ENCODE results near the gene C8B.

C8B gene

DNA sequence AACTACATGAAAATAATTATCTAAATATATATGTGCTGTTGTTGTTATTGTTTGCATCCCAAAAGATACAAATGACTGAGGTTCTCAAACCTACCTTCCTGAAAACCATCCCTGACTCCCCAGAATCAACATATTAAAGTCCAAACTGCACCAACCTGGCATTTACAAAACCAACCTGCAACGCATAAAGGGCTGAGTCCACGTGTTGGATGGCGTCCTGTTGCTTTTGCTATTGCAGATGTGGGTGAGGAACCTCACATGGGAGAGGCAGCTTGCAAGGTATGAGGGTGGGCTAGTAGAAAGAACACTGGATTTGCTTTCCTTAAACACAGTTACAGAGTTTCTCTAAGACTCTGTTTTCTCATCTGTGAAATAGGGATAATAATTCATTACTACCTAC is 1.5 kb upstream of the C8B start:
- Histone ChIP-seq H3K79me1 (ENCODE audit: low read length) (no peaks in the 10 kb centered on the region), H3K4me1 (ENCODE audit: control insufficient read depth in 1 of 2, insufficient read depth in 2 of 2, low read length in 2 of 2) (no peaks in the 10 kb centered on the region), H4K91ac (ENCODE audit: low read depth, low read length) (no peak overlapping the region), H3K9me3 (ENCODE audit: insufficient read depth, low read depth, low read length) (no peaks in the 10 kb centered on the region), H3K36me3 (ENCODE audit: control insufficient read depth in 1 of 2, insufficient read depth in 2 of 2, low read length in 2 of 2) (no peaks in the 10 kb centered on the region), H3K27me3 (ENCODE audit: insufficient read depth, low read length) (no peaks in the 10 kb centered on the region), H2AK5ac (ENCODE audit: low read length) (no peak overlapping the region), H3K27ac (ENCODE audit: low read depth, low read length) (no peak overlapping the region), H3K4me3 (ENCODE audit: low read depth, low read length) (no peak overlapping the region), H4K8ac (ENCODE audit: low read depth, low read length) (no peak overlapping the region), H3K4me2 (ENCODE audit: low read length) (no peak overlapping the region), H4K12ac (ENCODE audit: low read depth, low read length) (no peak overlapping the region), H2BK5ac (ENCODE audit: low read depth, low read length, poor library complexity) (no peak overlapping the region), H2BK12ac (ENCODE audit: low read length) (no peak overlapping the region), H3K23ac (ENCODE audit: low read length) (no peak overlapping the region), H3K4ac (ENCODE audit: low read depth, low read length) (no peak overlapping the region), H2AFZ (ENCODE audit: insufficient read depth, low read length, poor library complexity) (no peak overlapping the region), H3K9ac (ENCODE audit: low read length) (no peak overlapping the region), H3K79me2 (ENCODE audit: control insufficient read depth, insufficient read depth, low read length, poor library complexity) (no peaks in the 10 kb centered on the region), H3K18ac (ENCODE audit: low read length) (no peak overlapping the region), H2BK120ac (ENCODE audit: insufficient read depth, low read length, poor library complexity) (no peak overlapping the region), H3K14ac (ENCODE audit: low read length) (no peak overlapping the region)
- DNase-seq = no peak
- whole genome bisulfite sequencing (ENCODE audit: extremely low coverage, insufficient coverage, insufficient read length) = no CpG with 5 or more reads among the region's 3 CpGs

DNA sequence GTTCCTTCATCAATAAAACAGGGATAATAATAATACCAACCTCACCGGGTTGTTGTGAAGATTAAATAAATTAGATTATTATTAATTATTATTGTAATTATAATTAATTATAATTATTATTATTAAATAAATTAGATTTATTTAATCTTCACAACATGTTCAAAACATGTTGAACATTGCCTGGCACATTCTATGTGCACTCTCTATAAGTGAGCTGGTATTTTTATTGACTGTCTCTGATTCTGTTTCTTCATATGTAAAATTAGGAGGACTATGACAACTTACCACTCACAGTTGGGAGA is 834 bp upstream of the C8B start:
- Histone ChIP-seq H3K27ac (ENCODE audit: low read depth, low read length) (no peak overlapping the region), H3K23ac (ENCODE audit: low read length) (no peak overlapping the region), H3K4me3 (ENCODE audit: low read depth, low read length) (no peak overlapping the region), H3K4ac (ENCODE audit: low read depth, low read length) (no peak overlapping the region), H2AFZ (ENCODE audit: insufficient read depth, low read length, poor library complexity) (no peak overlapping the region), H2BK5ac (ENCODE audit: low read depth, low read length, poor library complexity) (no peak overlapping the region), H3K14ac (ENCODE audit: low read length) (no peak overlapping the region), H4K8ac (ENCODE audit: low read depth, low read length) (no peak overlapping the region), H3K36me3 (ENCODE audit: control insufficient read depth in 1 of 2, insufficient read depth in 2 of 2, low read length in 2 of 2) (no peaks in the 10 kb centered on the region), H4K12ac (ENCODE audit: low read depth, low read length) (no peak overlapping the region), H3K79me2 (ENCODE audit: control insufficient read depth, insufficient read depth, low read length, poor library complexity) (no peaks in the 10 kb centered on the region), H3K18ac (ENCODE audit: low read length) (no peak overlapping the region), H3K4me2 (ENCODE audit: low read length) (no peak overlapping the region), H3K9me3 (ENCODE audit: insufficient read depth, low read depth, low read length) (no peaks in the 10 kb centered on the region), H3K9ac (ENCODE audit: low read length) (no peak overlapping the region), H3K27me3 (ENCODE audit: insufficient read depth, low read length) (no peaks in the 10 kb centered on the region), H2BK120ac (ENCODE audit: insufficient read depth, low read length, poor library complexity) (no peak overlapping the region), H3K79me1 (ENCODE audit: low read length) (no peaks in the 10 kb centered on the region), H2BK12ac (ENCODE audit: low read length) (no peak overlapping the region), H4K91ac (ENCODE audit: low read depth, low read length) (no peak overlapping the region), H2AK5ac (ENCODE audit: low read length) (no peak overlapping the region), H3K4me1 (ENCODE audit: control insufficient read depth in 1 of 2, insufficient read depth in 2 of 2, low read length in 2 of 2) (no peaks in the 10 kb centered on the region)
- WGBS (ENCODE audit: extremely low coverage, insufficient coverage, insufficient read length) = no CpG with 5 or more reads among the region's 1 CpG
- DNase-seq = no peak

DNA sequence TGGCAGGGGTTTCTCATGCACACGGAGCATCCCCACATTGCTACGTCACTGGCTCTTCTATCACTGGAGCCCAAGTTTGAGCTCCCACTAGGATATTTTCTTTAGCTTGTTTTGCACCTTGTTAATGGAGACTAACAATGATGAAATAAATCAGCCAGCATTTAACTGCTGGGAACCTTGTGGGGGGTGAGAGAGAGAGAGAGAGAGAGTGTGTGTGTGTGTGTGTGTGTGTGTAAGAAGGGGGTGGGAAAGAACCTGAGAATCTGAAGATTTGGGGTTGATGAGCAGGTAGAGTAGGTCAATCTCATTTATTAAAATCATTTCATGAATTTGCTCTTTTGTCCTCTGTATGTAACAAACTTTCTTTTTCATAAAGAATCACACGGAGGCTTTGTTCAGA is 624 bp downstream of the C8B start:
- Histone ChIP-seq H3K27me3 (ENCODE audit: insufficient read depth, low read length) (no peaks in the 10 kb centered on the region), H2AK5ac (ENCODE audit: low read length) (no peak overlapping the region), H3K4me2 (ENCODE audit: low read length) (no peak overlapping the region), H3K27ac (ENCODE audit: low read depth, low read length) (no peak overlapping the region), H3K23ac (ENCODE audit: low read length) (no peak overlapping the region), H3K4me3 (ENCODE audit: low read depth, low read length) (no peak overlapping the region), H3K79me2 (ENCODE audit: control insufficient read depth, insufficient read depth, low read length, poor library complexity) (no peaks in the 10 kb centered on the region), H3K4ac (ENCODE audit: low read depth, low read length) (no peak overlapping the region), H3K14ac (ENCODE audit: low read length) (no peak overlapping the region), H3K9me3 (ENCODE audit: insufficient read depth, low read depth, low read length) (peaks cover 2% of the 10 kb centered on the region), H2BK5ac (ENCODE audit: low read depth, low read length, poor library complexity) (no peak overlapping the region), H3K36me3 (ENCODE audit: control insufficient read depth in 1 of 2, insufficient read depth in 2 of 2, low read length in 2 of 2) (no peaks in the 10 kb centered on the region), H3K4me1 (ENCODE audit: control insufficient read depth in 1 of 2, insufficient read depth in 2 of 2, low read length in 2 of 2) (no peaks in the 10 kb centered on the region), H4K91ac (ENCODE audit: low read depth, low read length) (no peak overlapping the region), H2BK120ac (ENCODE audit: insufficient read depth, low read length, poor library complexity) (no peak overlapping the region), H3K79me1 (ENCODE audit: low read length) (no peaks in the 10 kb centered on the region), H2AFZ (ENCODE audit: insufficient read depth, low read length, poor library complexity) (no peak overlapping the region), H4K8ac (ENCODE audit: low read depth, low read length) (no peak overlapping the region), H2BK12ac (ENCODE audit: low read length) (no peak overlapping the region), H4K12ac (ENCODE audit: low read depth, low read length) (no peak overlapping the region), H3K18ac (ENCODE audit: low read length) (no peak overlapping the region), H3K9ac (ENCODE audit: low read length) (no peak overlapping the region)
- WGBS (ENCODE audit: extremely low coverage, insufficient coverage, insufficient read length) = no CpG with 5 or more reads among the region's 3 CpGs
- DNase-seq = no peak

DNA sequence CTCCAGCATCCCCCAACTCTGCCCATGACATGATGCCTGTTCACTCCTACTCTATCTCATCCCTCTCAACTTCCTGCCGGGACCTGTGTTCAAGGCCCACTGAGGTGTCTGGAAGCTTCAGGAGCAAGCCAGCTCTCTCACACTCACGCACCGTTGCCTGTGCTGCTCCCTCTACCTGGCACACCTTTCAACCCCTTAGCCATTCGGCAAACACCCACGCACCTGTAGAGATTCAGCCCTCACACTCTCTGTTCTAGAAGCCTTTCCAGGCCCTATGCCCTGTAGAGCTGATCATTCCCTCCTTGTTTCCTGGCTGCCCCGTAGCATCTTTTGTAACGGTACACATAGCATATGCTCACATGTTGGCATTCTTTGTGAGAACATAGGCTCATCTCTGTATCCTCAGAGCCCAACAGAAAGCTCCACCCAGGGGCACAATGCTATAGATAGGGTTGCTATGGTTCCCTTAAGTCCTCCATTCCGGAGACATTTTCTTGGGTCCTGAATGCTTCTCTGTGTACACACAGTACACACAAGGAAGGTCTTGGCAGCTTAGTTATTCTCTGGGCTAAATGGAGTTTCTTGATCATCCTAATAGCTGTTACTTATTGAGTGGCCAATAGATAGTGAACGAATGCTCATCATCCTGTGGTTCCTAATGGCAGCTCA is 1.3 kb downstream of the C8B start:
- H3K23ac ChIP-seq (ENCODE audit: low read length) = no peak overlapping the region
- H3K27me3 ChIP-seq (ENCODE audit: insufficient read depth, low read length) = no peaks in the 10 kb centered on the region
- H3K18ac ChIP-seq (ENCODE audit: low read length) = no peak overlapping the region
- WGBS (ENCODE audit: extremely low coverage, insufficient coverage, insufficient read length) = no CpG with 5 or more reads among the region's 9 CpGs
- H2AK5ac ChIP-seq (ENCODE audit: low read length) = no peak overlapping the region
- no peaks in the 10 kb centered on the region for H3K79me1 ChIP-seq (ENCODE audit: low read length)
- H3K79me2 ChIP-seq (ENCODE audit: control insufficient read depth, insufficient read depth, low read length, poor library complexity) = no peaks in the 10 kb centered on the region
- no peak overlapping the region for H2AFZ ChIP-seq (ENCODE audit: insufficient read depth, low read length, poor library complexity)
- H2BK5ac ChIP-seq (ENCODE audit: low read depth, low read length, poor library complexity) = no peak overlapping the region
- DNase-seq = no peak
- no peak overlapping the region for H3K4me3 ChIP-seq (ENCODE audit: low read depth, low read length)
- H3K36me3 ChIP-seq (ENCODE audit: control insufficient read depth in 1 of 2, insufficient read depth in 2 of 2, low read length in 2 of 2) = no peaks in the 10 kb centered on the region
- no peak overlapping the region for H4K8ac ChIP-seq (ENCODE audit: low read depth, low read length)
- H2BK120ac ChIP-seq (ENCODE audit: insufficient read depth, low read length, poor library complexity) = no peak overlapping the region
- peaks cover 2% of the 10 kb centered on the region for H3K9me3 ChIP-seq (ENCODE audit: insufficient read depth, low read depth, low read length)
- no peak overlapping the region for H3K14ac ChIP-seq (ENCODE audit: low read length)
- no peak overlapping the region for H4K91ac ChIP-seq (ENCODE audit: low read depth, low read length)
- no peak overlapping the region for H4K12ac ChIP-seq (ENCODE audit: low read depth, low read length)
- H3K9ac ChIP-seq (ENCODE audit: low read length) = no peak overlapping the region
- no peaks in the 10 kb centered on the region for H3K4me1 ChIP-seq (ENCODE audit: control insufficient read depth in 1 of 2, insufficient read depth in 2 of 2, low read length in 2 of 2)
- no peak overlapping the region for H3K4ac ChIP-seq (ENCODE audit: low read depth, low read length)
- H3K27ac ChIP-seq (ENCODE audit: low read depth, low read length) = no peak overlapping the region
- H3K4me2 ChIP-seq (ENCODE audit: low read length) = no peak overlapping the region
- no peak overlapping the region for H2BK12ac ChIP-seq (ENCODE audit: low read length)

Measured in trophoblast cell (in vitro differentiated cells and primary cell).